GM06990 (cell line): ENCODE results near the gene PLA2G2D.

Experiments
- DNase-seq: peaks from one replicate; pipeline ENCODE4 v3.0.0-alpha.2; 2011; ENCODE audit not compliant: insufficient read length; ENCODE audit errors: extremely low read depth
- H3K27me3 ChIP-seq: replicated peaks from 2 replicates; pipeline ENCODE4 v1.6.0; 2011; ENCODE audit warnings: low read length; ENCODE audit not compliant: control insufficient read depth, insufficient read depth
- H3K36me3 ChIP-seq: 2 replicates; pipeline ENCODE4 v1.5.1; 2011; ENCODE audit warnings: low read length; ENCODE audit not compliant: control insufficient read depth, insufficient read depth
- H3K4me3 ChIP-seq: replicated peaks from 2 replicates; pipeline ENCODE4 v1.5.1; 2011; ENCODE audit warnings: low read depth, mild to moderate bottlenecking, control low read depth, low read length
- CTCF ChIP-seq: IDR thresholded peaks from 2 replicates; pipeline ENCODE4 v1.5.1; 2011; ENCODE audit warnings: low read length, control low read depth, mild to moderate bottlenecking, inconsistent platforms; ENCODE audit not compliant: insufficient read depth, poor library complexity, severe bottlenecking

Gene PLA2G2D

GRCh38 chr1:20147846-20148570, 28.7 kb upstream of the PLA2G2D start:
- TF ChIP-seq CTCF = no peak
- Histone ChIP-seq H3K4me3 (no peak overlapping the region), H3K36me3 (no peaks in the 10 kb centered on the region), H3K27me3 (no peaks in the 10 kb centered on the region)
- no peak for DNase-seq

- H3K36me3 ChIP-seq = no peaks in the 10 kb centered on the region
- TF ChIP-seq CTCF = no peak
- no peaks in the 10 kb centered on the region; the same call in 1 of the 2 replicates for H3K27me3 ChIP-seq
- no peak overlapping the region for H3K4me3 ChIP-seq
- no peak for DNase-seq
Measured at GRCh38 chr1:20143734-20144565, 24.6 kb upstream of the PLA2G2D start.

- no peaks in the 10 kb centered on the region; the same call in 1 of the 2 replicates for H3K27me3 ChIP-seq
- no peak for TF ChIP-seq CTCF
Measured at GRCh38 chr1:20143318-20143717, 24.0 kb upstream of the PLA2G2D start.

GRCh38 chr1:20142001-20142710, 22.8 kb upstream of the PLA2G2D start:
- no peaks in the 10 kb centered on the region; the same call in 1 of the 2 replicates for H3K27me3 ChIP-seq
- DNase-seq = no peak
- H3K36me3 ChIP-seq = no peaks in the 10 kb centered on the region

More at GRCh38 chr1:20143318-20143717, 24.0 kb upstream of the PLA2G2D start:
- no peak for DNase-seq
- Histone ChIP-seq H3K36me3 (no peaks in the 10 kb centered on the region), H3K4me3 (no peak overlapping the region)

More at GRCh38 chr1:20142001-20142710, 22.8 kb upstream of the PLA2G2D start:
- no peak for TF ChIP-seq CTCF
- H3K4me3 ChIP-seq = no peak overlapping the region
